Diencephalon (tissue), 1 donor: ENCODE data around the gene GULP1. TPM values are rescaled to one million over a fixed set of nuclear protein-coding genes. Genes with fewer than 3 reads are reported as not detected.

Experiments used
- small RNA-seq: library from RNA; depleted of rRNA; stranded (forward); fragments of <200 nt; gene quantifications from one replicate; pipeline ENCODE3, GENCODE V24; 2014
- total RNA-seq: library from RNA; depleted of rRNA; stranded (reverse); fragments of >200 nt; gene quantifications from one replicate; pipeline ENCODE4 v1.2.3, GENCODE V29; 2014

GULP1 gene
- 59.3 TPM for total RNA-seq

GRCh38 chr2:188291617-188292347, at the start of gene GULP1:
TSS of gene GULP1 (plus strand) at chr2:188291874. CDS start at chr2:188477703, 185,829 bp downstream.

Small RNAs within 50 kb of the gene (small RNA-seq; reads per million reads assigned to genes)
- gene MIR561, result 0.46 reads per million, percentile 49 among the genes with 10 or more reads in this experiment
- gene RNA5SP114, result not detected
